HG02973 (cell line): ENCODE measurements around the gene ZNF423.

Experiments
- ATAC-seq: cut with Tn5 transposase; IDR thresholded peaks from one replicate; pipeline ENCODE4 v1.9.1; 2021; ENCODE audit warnings: moderate library complexity; ENCODE audit not compliant: unreplicated experiment

The ZNF423 gene

GRCh38 chr16:49733313-49734009 lies 122.5 kb downstream of the ZNF423 start:
- no peak for ATAC-seq

GRCh38 chr16:49731911-49732310 lies 124.0 kb downstream of the ZNF423 start:
- no peak for ATAC-seq

- ATAC-seq, result no peak
Measured at GRCh38 chr16:49730772-49731171, 125.1 kb downstream of the ZNF423 start.

DNA sequence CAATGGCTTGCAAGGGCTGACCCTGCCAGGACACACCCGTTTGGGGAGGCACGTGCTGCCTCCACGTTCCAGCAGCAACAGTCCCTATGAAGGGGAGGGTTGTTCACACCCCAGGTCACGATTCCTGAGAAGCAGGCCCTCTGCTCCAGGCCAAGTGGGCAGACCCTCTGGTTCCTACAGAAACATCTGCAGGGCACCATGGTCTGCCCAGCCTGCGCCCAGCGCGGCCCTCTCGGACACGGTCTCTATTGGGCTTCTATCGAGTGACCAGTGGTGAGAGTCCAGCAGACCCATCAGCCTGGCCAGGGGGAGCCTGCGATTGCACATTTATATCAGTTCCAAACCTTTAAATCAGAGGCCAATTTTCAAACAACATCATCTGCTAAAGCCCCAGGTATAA lies 128.3 kb downstream of the ZNF423 start:
- ATAC-seq, result no peak

- ATAC-seq, result no peak
Measured at GRCh38 chr16:49726155-49726554, 129.8 kb downstream of the ZNF423 start.

- ATAC-seq, result no peak
Measured at GRCh38 chr16:49725651-49726050, 130.3 kb downstream of the ZNF423 start.

- ATAC-seq, result no peak
Measured at GRCh38 chr16:49724774-49725173, 131.1 kb downstream of the ZNF423 start.

GRCh38 chr16:49723310-49723709 lies 132.6 kb downstream of the ZNF423 start:
- ATAC-seq, result no peak

- no peak for ATAC-seq
Measured at GRCh38 chr16:49720225-49720624, 135.7 kb downstream of the ZNF423 start.

DNA sequence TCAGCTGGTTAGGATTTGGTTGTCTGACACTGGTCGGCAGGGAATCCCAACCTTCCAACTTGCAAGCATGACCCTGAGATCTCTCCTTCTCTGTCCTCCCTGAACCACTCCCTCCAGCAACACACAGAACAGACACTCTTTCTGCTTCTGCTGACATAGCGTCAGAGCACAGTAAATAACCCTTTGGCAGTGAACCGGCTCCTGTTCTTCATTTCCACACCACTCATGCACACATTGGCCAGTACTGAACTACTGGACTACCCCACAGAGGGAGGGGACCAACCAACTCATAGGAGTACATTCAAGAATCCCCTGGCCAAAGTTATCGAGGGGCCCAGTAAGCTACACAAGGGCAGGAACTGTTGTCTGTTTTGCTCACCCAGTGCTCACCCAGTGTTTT lies 138.2 kb downstream of the ZNF423 start:
- ATAC-seq, result no peak

GRCh38 chr16:49716339-49716934 lies 139.5 kb downstream of the ZNF423 start:
- no peak for ATAC-seq

DNA sequence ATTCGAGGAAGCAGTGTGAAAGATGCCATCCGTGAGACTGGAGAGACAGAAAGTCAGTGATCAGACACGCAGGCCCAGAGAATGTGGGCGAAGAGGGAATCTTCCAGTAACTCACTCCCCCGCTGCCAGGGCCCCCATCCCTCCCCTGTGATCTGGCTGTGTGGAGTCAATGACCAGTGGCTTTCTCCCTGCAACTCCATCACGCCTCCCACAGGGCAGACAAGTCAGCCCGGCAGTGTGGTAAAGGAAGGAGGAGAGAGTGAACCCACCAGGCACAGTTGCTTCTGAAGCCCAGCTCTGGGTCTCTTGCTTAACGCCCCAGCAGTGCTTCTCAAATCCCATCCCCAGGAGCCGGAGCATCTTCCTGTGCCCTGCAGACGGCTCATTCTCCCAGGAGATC lies 142.1 kb downstream of the ZNF423 start:
- ATAC-seq, result no peak

DNA sequence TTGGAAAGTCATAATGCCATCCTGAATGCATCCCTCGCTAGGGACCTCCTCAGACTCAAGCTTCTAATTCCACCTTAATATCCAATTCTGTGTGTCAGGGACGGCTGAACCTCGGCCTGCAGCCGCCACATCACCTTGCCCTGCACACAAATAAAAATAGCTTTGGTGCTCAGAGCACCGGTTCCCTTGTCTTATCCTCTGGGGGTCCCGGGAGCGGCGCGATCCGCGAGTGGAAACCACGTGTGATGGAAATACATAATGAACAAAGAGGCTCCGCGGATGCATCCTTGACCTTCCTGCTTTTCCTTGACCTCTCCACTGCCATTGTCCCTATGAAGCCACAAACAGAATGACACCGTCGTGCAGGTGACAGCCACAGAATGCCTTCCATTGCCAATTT lies 143.4 kb downstream of the ZNF423 start:
- no peak for ATAC-seq

DNA sequence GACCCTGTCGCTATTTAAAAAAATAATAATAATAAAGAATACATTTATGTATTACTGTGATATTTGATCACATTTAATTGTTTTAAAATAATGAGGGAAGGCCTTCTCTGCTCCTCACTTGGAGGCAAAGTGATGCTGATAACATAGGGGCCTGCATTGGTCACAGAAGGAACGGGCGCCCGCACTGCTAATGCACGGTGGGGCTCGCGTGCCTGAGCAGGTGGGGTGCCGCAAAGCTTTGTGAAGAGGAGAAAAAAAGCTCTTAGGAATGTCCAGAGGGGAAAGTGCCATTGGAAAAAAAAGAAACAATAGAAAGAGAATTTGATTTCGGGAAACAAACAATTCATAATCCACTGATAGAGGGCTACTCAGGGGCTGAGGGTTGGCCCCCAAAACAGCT lies 143.8 kb downstream of the ZNF423 start:
- no peak for ATAC-seq

- ATAC-seq, result no peak
Measured at GRCh38 chr16:49709057-49709456, 146.9 kb downstream of the ZNF423 start.

DNA sequence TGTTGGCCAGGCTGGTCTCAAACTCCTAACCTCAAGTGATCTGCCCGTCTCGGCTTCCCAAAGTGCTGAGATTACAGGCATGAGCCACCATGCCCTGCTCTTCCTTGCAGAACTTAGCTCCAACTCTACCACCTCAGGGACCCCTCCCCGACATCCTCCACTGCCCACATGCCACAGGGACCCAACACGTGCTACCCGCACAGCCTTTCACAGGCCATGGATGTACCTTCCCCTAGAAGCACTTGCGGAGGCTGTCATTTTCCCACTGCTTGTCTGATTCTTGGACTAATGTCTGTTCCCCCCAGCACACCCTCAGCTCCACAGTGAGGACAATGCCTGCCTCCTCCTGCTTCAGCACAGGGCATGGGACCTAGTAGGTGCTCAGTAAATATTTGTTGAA lies 147.4 kb downstream of the ZNF423 start:
- no peak for ATAC-seq

DNA sequence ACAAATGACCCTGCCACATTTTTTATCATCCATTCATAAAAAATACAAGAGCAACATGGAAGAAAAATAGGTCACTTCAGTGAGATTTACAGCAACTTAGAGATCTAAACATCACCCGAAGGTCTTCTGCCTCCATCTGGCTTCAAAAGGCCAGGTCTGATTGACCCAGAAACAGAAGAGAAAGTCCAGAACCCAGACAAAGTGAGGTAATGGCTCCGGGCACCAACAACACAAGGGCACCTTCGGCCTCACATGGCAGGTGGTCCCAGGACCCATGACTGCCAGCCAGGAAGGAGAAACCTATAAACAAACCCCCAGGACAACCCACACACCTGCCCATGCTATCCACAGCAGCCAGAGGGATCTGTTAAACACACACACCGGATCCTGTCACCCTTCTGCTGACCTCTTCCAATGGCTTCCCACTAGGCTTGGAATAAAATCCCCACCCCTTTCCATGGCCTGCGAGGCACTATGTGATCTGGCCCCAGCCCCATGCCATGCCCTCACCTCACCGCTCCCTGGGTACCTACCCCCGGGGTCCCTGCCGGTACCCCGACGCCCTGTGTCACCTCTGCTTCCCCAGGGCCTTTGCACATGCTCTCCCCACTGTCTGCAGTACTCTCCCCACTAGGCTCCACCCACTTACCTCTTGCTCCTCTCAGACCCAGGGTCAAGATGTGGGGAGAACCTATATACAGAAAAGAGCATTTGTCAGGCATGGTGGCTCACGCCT lies 149.1 kb downstream of the ZNF423 start:
- no peak for ATAC-seq

DNA sequence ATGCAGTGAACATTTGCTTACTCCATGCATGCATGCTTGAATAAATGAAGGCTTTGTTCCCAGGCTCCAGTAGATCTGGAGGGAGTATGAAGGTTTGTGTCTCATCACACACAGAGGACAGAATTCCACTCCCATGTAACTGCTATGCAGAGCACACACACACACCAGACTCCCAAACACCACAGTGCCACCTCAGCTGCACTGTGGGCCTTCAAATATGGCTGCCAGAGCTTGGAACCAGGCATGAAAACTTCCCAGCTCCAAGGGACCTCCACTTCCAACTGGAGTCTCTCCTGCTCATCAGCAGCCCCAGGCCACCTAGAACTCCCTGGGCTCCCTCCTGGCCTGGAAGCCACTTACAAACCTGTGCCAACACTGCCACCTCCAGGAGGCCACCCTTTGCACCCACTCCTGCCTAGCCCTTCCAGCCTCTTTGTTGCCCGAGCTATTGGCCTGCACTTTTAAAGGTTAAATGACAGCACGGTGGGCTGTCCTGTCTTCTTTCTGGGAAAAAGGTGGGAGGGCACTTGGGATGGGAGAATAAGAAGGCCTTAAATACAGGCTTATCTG lies 151.2 kb downstream of the ZNF423 start:
- no peak for ATAC-seq

GRCh38 chr16:49703483-49703882 lies 152.4 kb downstream of the ZNF423 start:
- ATAC-seq, result no peak

DNA sequence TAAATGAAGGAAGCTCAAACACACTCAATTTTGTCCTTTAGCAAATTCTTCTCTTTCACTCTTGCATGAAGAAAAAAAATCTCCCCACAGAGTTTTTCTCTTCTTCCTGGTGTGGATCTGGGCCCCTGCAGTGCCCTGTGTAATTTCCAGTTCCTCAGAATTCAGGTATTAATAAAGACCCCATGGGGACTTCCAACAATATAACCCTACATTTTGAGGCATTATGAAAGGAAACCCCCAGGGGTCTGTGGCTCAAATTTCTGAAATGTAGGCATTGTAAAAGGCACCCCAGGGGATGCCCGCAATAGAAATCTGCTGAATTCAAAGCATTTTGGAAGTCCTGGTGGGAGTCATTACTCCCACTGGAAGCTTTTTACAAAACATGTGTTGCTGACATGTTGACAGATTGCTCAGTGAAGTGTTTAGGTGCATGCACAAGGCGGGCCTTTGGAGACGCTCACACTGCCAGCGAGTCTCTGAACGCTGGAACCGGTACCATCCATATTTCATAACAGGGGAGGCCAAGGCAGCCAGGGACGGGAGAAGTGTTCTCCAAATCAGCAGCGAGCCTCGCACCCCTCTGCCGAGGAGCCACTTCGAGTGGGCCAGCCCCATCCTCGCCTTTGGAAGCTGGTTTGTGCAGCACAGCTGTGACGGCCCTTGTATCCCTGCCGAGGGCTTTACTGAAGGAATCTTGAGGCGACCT lies 154.0 kb downstream of the ZNF423 start:
- ATAC-seq, result no peak

DNA sequence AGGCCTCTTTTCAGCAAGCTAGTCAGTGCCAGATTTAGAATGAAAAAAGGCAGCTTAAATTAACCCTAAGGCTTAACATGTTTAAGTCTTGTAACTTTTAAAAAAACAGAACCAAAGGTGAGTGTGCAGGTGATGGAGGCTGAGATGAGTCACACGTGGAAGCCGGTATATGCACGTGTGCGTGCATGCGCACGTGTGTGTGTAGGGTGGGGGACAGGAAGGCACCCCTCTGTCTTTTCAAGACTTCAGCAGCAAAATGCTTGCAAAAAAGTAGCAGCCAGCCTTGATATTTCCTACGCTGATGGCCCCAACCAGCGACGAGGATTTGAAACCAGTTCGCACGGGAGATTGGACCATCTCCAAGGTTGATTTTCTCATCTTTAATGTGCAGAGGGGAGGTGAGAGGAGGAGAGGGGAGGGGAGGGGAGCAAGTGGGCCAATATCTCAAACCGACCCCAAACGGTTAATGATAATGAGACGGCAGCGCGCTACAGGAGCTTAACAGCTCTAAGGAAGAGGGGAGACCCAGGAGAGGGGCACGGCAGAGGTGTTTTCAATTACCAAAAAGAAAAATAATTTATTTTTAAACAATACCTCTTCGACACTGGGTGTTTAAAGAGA lies 154.7 kb downstream of the ZNF423 start:
- no peak for ATAC-seq
